GM18870 (cell line): Measurements from ENCODE around the gene GRIP2.

ENCODE experiments used
- ATAC-seq: cut with Tn5 transposase; IDR thresholded peaks from one replicate; pipeline ENCODE4 v1.9.1; 2021; ENCODE audit warnings: moderate library complexity; ENCODE audit not compliant: unreplicated experiment

GRIP2 gene

DNA sequence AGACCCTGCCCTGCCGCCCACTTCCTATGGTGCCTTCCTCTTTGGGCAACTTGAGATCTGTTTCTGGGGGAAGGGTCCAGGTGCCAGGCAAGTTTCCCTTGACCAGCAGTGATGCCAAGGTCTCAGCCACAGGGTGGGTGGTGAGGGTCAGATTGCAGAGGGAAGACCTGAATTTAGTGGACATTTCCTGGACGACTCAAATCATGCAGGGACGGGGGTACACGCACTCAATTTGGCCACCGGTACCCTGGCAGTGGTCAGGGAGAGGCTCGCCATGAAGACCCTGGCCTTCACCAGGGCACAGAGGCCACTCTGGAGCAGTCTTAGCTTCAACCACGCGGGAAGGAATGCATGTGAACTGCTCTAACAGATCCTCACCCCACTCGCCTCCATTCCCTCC lies 1.5 kb upstream of the GRIP2 start:
- ATAC-seq: no peak

DNA sequence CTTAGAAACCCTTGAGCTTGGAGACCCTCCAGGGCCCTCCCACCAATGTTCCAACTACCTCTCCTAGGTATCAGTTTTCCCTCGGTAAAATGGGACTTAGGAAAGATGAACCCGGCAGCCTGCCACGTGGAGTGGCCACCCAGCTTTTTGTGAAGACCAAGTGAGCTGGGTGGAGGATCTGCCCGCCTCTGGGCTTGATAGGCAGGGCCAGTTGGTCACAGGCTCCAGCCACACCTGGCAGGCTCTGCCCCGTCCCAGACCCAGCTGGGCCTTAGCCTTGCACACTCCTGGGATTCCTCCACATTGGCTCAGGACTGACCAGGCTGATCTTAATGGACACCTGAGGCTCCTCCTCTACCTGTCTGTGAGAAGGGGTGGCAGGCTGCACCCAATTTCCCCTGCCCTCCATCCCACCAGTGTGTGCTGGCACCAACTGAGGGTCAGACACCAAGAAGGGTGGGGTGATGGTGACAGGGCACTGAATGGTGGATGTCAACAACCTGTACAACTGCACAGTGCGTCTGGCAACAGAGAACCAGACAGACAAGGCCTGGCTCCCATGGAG lies 761 bp upstream of the GRIP2 start:
- ATAC-seq: no peak

DNA sequence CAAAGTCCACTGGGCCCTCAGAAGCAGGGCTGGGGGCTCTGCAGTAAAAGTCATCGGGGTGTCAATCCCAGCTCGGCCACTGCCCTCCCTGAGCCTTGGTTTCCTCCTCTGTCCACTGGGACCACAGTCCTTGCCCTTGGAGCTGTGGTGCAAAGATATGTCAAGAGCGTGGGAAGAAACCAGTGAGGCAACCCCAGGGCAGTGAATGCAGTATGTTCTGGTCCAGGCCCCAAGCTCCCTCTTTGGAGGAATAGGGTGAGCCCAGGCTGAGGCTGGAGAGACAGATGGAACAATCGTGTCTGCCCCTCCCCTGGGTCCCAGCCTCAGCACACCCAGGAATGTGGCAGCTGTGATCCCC lies 779 bp downstream of the GRIP2 start:
- no peak for ATAC-seq

GRCh38 chr3:14538451-14539088 lies 1.6 kb downstream of the GRIP2 start:
- ATAC-seq: no peak

DNA sequence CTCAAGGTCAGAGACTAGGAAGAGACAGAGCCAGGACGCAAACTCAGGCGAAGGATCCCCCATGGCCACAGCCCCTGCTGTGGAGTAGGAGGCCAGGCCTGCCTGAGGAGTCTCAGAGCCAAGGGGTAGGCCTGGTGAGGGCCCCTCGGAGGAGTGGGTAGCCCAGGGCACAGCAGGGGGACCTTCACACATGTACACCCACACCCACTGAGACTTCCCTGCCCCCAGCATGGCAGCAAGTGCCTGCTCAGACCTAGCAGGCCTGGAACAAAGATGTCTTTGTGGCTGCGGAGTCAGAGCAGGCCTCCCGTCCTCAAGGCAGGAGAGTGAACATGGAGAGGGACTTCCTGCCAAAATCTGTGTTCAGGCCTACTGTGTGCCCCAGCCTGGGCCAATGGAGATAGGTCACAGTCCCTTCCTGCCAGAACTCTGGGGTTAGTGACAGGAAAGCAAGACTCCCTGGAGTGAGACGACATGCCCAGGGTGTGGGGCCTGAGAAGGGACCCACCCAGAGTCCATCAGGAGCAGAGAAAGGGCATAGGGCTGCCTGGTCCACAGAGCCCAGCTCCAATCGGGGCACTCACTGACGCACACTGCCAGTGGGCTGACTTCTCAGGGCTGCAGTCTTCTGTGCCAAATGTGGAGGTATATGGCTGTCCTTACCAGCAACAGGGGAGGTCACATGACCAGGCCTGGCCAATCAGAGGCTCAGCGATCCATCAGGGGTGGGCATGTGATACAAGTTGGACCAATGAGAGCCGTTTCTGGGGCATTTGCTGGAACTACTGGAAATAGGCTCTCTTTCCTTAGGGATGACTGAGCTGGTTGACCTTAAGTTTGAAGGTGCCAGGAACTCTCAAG lies 2.3 kb downstream of the GRIP2 start:
- no peak for ATAC-seq

DNA sequence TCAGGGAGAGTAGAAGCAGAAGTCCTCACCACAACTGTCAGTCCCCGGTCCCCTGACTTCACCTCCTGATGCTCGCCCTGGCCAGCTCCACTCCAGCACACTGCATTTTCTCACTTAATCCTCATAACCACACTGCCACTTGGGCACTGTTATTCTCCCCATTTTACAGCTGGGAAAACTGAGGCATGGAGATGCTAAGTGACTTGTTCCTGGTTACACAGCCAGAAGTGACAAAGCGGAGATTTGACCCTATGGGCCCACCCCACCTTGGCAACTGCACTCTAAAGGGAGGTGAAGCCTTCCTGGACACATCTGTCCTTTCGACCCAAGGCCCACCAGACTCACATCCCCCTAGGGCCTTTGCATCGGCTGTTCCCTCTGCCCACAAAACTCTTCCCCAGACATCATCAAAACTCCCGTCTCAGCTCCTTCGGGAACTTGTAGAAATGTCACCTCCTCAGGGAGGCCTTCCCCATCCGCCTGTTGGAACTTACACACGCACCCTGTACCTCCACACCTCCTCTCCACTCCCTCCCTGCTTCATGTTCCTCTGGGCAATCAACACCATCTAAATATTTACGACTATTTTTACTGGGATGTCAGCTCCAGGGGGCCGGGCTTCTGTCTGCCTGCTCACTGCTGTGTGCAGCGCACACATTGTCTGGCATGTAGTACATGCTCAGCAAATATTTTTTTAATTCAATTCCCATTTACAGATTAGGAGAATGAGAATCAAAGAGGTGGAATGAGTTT lies 3.1 kb downstream of the GRIP2 start:
- ATAC-seq: no peak

DNA sequence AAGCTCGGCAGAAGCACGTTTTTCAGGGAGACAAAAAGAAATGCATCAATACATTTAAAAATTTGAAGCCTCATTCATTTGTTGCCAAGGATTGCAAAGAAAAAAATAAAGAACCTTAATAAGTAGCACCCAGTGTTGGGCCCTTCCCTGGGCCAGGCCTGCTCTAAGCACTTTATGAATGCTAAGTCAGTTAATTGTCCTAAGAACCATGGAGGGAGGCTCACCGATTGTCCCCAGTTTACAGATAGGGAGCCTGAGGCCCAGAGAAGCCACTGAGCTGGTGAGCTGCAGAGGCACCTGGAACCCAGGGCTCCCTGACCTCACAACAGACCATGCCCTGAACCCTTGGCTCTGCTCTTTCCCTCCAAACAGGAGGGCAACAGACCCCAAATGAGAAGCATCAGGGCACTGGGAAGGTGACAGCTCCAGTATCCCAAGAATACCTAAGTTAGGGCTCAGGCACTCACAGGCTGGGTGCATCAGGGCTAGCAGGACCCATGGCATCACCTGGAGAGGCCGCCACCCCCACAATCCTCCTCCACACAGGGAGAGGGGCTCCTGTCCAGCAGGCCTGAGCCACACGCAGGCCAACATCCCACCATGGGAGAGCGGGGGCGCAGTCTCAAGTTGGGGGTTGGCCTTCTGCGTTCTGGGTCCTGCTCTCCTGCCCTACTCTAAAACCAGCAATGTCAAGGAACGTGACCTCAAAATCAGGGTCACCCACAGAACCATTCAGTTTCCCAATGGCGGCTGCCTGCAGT lies 3.9 kb downstream of the GRIP2 start:
- no peak for ATAC-seq

- no peak for ATAC-seq
Observed at GRCh38 chr3:14535616-14536015, 4.5 kb downstream of the GRIP2 start.

GRCh38 chr3:14534516-14535191 lies 5.5 kb downstream of the GRIP2 start:
- no peak for ATAC-seq

DNA sequence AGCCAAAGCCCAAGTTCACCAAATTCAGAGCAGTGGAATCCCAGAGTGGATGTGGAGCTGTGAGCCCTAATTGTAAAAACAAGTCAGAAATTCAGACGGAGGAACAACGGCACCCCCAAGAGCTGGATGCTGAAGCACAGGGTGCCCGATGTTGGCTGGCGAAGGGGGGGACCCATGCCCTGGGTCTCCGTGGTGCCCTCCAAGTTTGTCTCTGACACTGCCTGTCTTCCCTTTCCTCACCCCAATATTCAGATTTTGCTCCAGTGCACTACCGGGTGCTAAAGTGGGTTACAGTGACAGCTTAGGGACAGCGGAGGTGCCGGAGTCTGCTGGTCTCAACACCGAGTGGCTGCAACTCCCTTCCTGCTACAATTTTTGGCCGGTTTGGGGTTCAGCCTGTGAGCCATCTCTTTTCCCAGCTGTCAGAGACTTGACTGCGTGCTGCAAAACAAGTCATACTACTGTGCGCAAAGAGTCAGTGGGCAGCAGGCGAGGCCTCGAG lies 6.6 kb downstream of the GRIP2 start:
- ATAC-seq: no peak

DNA sequence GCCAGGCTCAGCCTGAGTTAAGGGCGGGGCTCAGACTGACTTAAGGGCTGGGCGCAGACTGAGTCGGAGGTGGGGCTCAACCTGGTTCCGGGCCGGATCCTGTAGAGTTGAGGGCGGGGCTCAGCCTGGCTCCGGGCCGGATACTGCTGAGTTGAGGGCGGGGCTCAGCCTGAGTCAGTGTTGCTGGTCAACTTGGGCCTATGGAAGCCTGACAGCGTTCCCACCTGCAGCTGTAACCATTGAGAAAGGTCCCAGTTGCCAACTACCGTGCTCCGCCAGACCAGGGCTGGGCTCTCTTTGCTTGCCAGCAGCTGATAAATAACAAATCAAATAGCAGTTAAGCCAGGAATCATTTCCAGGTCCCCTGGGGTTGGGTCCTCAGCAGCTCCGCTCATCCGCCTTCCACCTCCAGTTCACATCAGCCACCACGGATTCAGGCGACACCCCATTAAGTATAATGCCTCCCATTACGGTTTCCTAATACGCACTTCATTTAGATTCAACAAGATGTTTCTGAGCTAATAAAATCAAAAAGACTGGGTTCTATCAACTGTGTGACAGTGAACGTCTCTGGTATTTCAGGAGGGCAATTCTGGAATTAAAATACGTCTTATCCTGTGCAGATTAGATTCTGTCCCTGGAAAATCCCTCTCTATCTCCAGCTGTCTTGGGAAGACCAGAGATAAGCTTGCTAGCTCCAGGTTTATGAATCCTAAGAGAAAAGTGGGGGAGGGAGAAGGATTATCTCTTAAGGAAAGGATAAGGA lies 7.3 kb downstream of the GRIP2 start:
- ATAC-seq: no peak

DNA sequence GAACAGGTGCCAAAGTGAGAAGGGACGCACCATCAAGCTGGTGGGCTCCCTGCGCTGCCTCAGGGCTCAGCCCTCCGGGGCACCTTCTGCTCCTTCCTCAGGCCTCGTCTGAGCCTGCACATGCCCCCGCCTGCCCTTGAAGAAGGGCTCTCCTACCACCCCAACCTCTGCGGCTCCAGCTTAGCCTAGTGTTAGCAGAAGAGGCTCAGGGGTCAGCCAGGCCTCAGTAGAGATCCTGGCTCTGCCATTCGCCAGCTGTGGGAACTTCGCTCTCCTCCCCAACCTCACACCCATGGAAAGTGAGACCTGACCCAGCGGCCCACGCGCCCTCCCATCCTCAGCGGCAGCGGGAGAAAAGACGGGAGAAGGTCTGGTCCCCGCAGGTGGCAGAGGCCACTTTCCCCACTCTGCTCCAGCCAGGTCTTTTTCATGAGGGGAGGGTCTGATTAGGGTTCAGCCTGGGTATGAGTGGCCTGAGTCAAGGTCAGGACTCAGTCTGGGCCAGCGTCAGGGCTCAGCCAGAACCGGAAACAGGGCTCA lies 8.2 kb downstream of the GRIP2 start:
- ATAC-seq: no peak

DNA sequence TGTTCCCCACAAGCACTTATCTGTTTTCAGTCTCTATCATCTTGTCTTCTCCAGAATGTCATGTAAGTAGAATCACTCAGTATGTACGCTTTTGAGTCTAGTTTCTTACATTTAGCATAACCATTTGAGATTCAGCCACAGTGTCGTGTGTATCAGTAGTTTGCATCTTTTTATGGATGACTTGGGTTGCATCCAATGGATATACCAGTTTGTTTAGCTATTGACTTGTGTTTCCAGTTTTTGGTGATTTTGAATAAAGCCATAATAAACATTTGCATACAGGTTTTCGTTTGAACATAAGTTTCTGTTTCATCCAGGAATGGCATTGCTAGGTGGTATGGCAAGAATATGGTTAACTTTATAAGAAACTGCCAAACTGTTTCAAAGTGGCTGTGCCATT lies 12.1 kb downstream of the GRIP2 start:
- no peak for ATAC-seq

DNA sequence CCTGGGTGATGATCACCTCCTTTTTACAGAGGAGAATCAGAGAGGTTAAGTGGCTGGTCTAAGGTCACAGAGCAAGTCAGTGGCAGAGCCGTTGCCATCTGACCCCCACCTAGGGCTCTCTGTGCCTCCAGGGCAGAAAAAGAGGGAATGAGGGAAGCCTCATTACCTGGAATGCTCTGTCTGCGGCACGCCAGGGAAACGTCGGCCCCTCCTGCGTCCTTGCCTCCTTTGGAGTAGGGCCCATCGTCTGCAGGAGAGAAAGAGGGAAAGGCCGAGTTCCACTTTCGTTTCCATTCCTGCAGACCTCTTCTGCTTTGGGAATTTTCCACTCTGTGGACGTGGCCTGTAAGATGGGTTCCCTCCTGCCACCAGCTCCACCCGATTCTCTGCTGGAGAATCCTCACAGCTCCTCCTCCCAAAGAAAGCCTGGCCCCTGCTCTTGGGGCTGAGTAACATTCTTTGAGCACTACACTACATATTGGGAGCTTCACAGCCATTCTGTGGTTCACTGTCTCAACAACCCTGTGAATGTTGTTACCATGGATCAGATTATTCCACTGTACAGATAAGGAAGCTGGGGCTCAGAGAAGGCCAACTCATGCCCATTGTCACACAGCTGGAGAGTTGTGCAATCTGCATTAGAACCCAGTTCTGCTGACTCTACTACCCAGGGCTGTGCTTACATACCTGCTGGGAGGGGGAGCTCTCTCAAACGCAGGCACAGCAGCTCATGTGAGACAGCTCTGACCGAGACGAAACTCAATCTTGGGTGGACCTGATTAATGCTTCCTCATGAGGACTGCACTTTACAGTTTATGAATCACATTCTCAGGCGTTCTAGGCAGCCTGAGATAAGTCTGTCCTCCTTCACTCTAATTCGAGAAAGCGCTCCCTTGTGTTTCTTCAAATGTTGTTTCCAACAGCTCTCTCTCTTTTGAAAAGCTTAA lies 14.2 kb downstream of the GRIP2 start:
- no peak for ATAC-seq

GRCh38 chr3:14524920-14525660 lies 15.1 kb downstream of the GRIP2 start:
- no peak for ATAC-seq

- ATAC-seq: no peak
Observed at GRCh38 chr3:14524311-14524711, 15.8 kb downstream of the GRIP2 start.

DNA sequence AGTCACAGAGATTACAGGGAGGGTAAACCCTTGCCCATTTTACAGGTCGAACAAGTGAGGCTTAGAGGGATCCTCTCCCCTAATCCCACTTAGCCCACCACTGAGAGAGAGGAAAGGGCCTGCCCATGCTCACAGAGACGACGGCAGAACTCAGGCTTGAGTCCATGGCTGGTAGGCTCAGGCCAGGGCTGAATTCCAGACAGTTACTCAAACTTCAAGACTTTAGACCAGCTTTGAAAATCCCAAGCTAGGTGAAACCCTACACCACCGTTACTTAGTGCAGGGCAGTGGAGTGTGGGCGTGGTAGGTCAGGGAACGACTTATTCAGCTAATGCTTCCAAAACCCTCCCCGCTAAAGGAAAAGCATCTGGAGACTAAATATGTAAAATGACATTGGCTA lies 16.4 kb downstream of the GRIP2 start:
- no peak for ATAC-seq
